Endothelial cell of umbilical vein (primary cell): Measurements from ENCODE around the gene SRPX.

Experiments used
- CTCF ChIP-seq, 2 donors: IDR thresholded peaks; 1 replicate in 1 of 2; 2 replicates in 1 of 2; pipeline ENCODE4 v1.5.1; 2011; ENCODE audit warnings: low read length in 2 of 2, mild to moderate bottlenecking in 2 of 2, moderate library complexity in 2 of 2, control low read depth in 1 of 2, inconsistent platforms in 1 of 2, low read depth in 1 of 2; ENCODE audit not compliant: insufficient read depth in 1 of 2; ENCODE audit errors: extremely low read depth in 1 of 2
- EZH2 ChIP-seq: IDR thresholded peaks from 2 replicates; pipeline ENCODE4 v1.6.1; 2012; ENCODE audit warnings: borderline replicate concordance, low read depth, mild to moderate bottlenecking, moderate library complexity, low read length, inconsistent platforms; ENCODE audit not compliant: severe bottlenecking
- GATA2 ChIP-seq: IDR thresholded peaks from 2 replicates; pipeline ENCODE4 v1.7.0; 2011; ENCODE audit warnings: low read depth, mild to moderate bottlenecking, moderate library complexity, mixed read lengths, low read length; ENCODE audit not compliant: insufficient read length, insufficient read depth
- MYC ChIP-seq: IDR thresholded peaks from one replicate; pipeline ENCODE4 v1.6.1; 2011; ENCODE audit warnings: mild to moderate bottlenecking, low read depth, low read length
- POLR2A ChIP-seq: IDR thresholded peaks from 2 replicates; pipeline ENCODE4 v1.6.1; 2012; ENCODE audit warnings: low read depth, mild to moderate bottlenecking, control low read depth, low read length
- POLR2AphosphoS5 ChIP-seq: IDR thresholded peaks from 2 replicates; pipeline ENCODE4 v1.6.1; 2012; ENCODE audit warnings: low read depth, mild to moderate bottlenecking, control low read depth, low read length, moderate library complexity; ENCODE audit not compliant: insufficient read depth

GRCh38 chrX:38233891-38234667 lies 13.4 kb upstream of the SRPX start:
- TF ChIP-seq CTCF (IDR thresholded peaks at IDR 0.05; ENCODE audit: extremely low read depth in 1 of 2, insufficient read depth in 1 of 2, low read depth in 1 of 2, low read length in 2 of 2) = no peak
- TF ChIP-seq POLR2A = no peak
- TF ChIP-seq GATA2 = no peak
- no peak for TF ChIP-seq MYC
- no peak for TF ChIP-seq POLR2AphosphoS5
- TF ChIP-seq EZH2 = no peak
